OCI-LY7 (cell line): ENCODE results near the gene DGKG. TPM values are rescaled to one million over a fixed set of nuclear protein-coding genes. Genes with fewer than 3 reads are reported as not detected.

Experiments
- BruUV-seq: library from RNA; stranded (reverse); fragments of 400-500 nt; replicated peaks from 2 replicates; lab custom pipeline; 2021; lab: Mats Ljungman, UMichigan
- CTCF ChIA-PET: fragments of 300-600 bp; sonication (Branson Sonifier 250); formaldehyde crosslinking; loops from one replicate; lab custom pipeline; 2022; ENCODE audit warnings: antibody characterized with exemption; ENCODE audit not compliant: unreplicated experiment; lab: Charles Lee
- POLR2A ChIA-PET: fragments of 300-600 bp; sonication (Branson Sonifier 250); formaldehyde crosslinking; loops from one replicate; lab custom pipeline; 2022; ENCODE audit warnings: antibody characterized with exemption; lab: Charles Lee
- DNase-seq: peaks from one replicate; pipeline ENCODE4 v3.0.0-alpha.2; 2015; ENCODE audit warnings: low spot score
- H2AFZ ChIP-seq: fragments of 200-600 bp; sonication (generic), shearing (Covaris generic); 2 replicates; pipeline ENCODE4 v1.6.1; 2014; ENCODE audit warnings: mild to moderate bottlenecking, antibody characterized with exemption, low read length, moderate library complexity
- H3K27ac ChIP-seq: fragments of 200-600 bp; sonication (generic); 2 replicates; pipeline ENCODE4 v1.5.1; 2014; ENCODE audit warnings: mixed run types, low read depth, mild to moderate bottlenecking, moderate library complexity, low read length, inconsistent platforms; ENCODE audit not compliant: poor library complexity, severe bottlenecking
- H3K36me3 ChIP-seq: fragments of 200-600 bp; sonication (generic); 2 replicates; pipeline ENCODE4 v1.6.1; 2014; ENCODE audit warnings: mild to moderate bottlenecking, antibody characterized with exemption, low read length, moderate library complexity, mixed read lengths; ENCODE audit not compliant: insufficient read depth
- H3K4me1 ChIP-seq: fragments of 200-600 bp; sonication (generic); 2 replicates; pipeline ENCODE4 v1.5.1; 2014; ENCODE audit warnings: mild to moderate bottlenecking, low read length; ENCODE audit not compliant: insufficient read depth, poor library complexity, severe bottlenecking
- H3K4me2 ChIP-seq: fragments of 200-600 bp; sonication (generic); 2 replicates; pipeline ENCODE4 v1.6.1; 2014; ENCODE audit warnings: mild to moderate bottlenecking, low read length
- H3K4me3 ChIP-seq: fragments of 200-600 bp; sonication (generic); 2 replicates; pipeline ENCODE4 v1.5.1; 2014; ENCODE audit warnings: mild to moderate bottlenecking, low read depth, low read length; ENCODE audit not compliant: poor library complexity, severe bottlenecking
- H3K79me2 ChIP-seq: fragments of 200-600 bp; sonication (generic); 2 replicates; pipeline ENCODE4 v1.6.1; 2016; ENCODE audit warnings: low read depth, mild to moderate bottlenecking, low read length, moderate library complexity, mixed read lengths; ENCODE audit not compliant: insufficient read depth
- H3K9me2 ChIP-seq: fragments of 200-600 bp; sonication (generic); 2 replicates; pipeline ENCODE4 v1.6.1; 2016; ENCODE audit warnings: mild to moderate bottlenecking, low read length, mixed read lengths; ENCODE audit not compliant: insufficient read depth
- H3K9me3 ChIP-seq: fragments of 200-600 bp; sonication (generic); 2 replicates; pipeline ENCODE4 v1.6.1; 2014; ENCODE audit warnings: mild to moderate bottlenecking, mixed run types, low read length, mixed read lengths
- H4K20me1 ChIP-seq: fragments of 200-600 bp; sonication (generic); 2 replicates; pipeline ENCODE4 v1.6.1; 2014; ENCODE audit warnings: mild to moderate bottlenecking, antibody characterized with exemption, low read length, moderate library complexity, mixed read lengths; ENCODE audit not compliant: insufficient read depth
- CTCF ChIP-seq: fragments of 200-600 bp; sonication (generic); conservative IDR thresholded peaks from 2 replicates; pipeline ENCODE4 v1.5.1; 2014; ENCODE audit warnings: mild to moderate bottlenecking, antibody characterized with exemption, low read length, moderate library complexity, mixed read lengths
- EZH2phosphoT487 ChIP-seq: fragments of 200-600 bp; sonication (generic); IDR thresholded peaks from 2 replicates; pipeline ENCODE4 v1.6.1; 2018; ENCODE audit warnings: low read depth, borderline replicate concordance, mild to moderate bottlenecking, mixed run types, antibody characterized with exemption, low read length, moderate library complexity, mixed read lengths
- intact Hi-C: fragments of 100-400 bp; cut with micrococcal nuclease; formaldehyde crosslinking; loops from one replicate; pipeline ENCODE4 v1.10.0; 2022; ENCODE audit not compliant: unreplicated experiment
- total RNA-seq, 2 experiments: library from RNA; depleted of rRNA in 1 of 2; stranded (reverse); fragments of >200 nt in 1 of 2; shearing (Covaris generic) in 1 of 2; gene quantifications; 2 replicates each; pipeline ENCODE4 v1.2.3, GENCODE V29; 2014 to 2022

The DGKG gene
- total RNA-seq, 2 experiments from 2014 or later: 0.06 TPM; not detected in 1

GRCh38 chr3:186362537-186362842 is 456 bp upstream of the DGKG start:
- no peaks in the 10 kb centered on the region for H3K36me3 ChIP-seq
- intact Hi-C loops: no loop called here
- ChIA-PET CTCF (interaction anchor here (0.5 kb wide), 1 partner anchor 419 kb away, joined by 3 read pairs; no protein-coding TSS in a partner anchor), POLR2A (no interaction called here)
- H3K9me3 ChIP-seq: no peaks in the 10 kb centered on the region
- DNase-seq: no peak
- H3K4me3 ChIP-seq: no peak overlapping the region
- H4K20me1 ChIP-seq: no peaks in the 10 kb centered on the region
- no peaks in the 10 kb centered on the region for H3K9me2 ChIP-seq
- no peaks in the 10 kb centered on the region for H3K4me1 ChIP-seq
- no peak overlapping the region for H3K4me2 ChIP-seq
- no peaks in the 10 kb centered on the region for H3K79me2 ChIP-seq
- no peak overlapping the region for H2AFZ ChIP-seq
- TF ChIP-seq CTCF: no peak
- no peak for TF ChIP-seq EZH2phosphoT487
- BruUV-seq: no TSS peak
- H3K27ac ChIP-seq: no peak overlapping the region

- Histone ChIP-seq H3K36me3 (no peaks in the 10 kb centered on the region), H3K4me2 (no peak overlapping the region), H2AFZ (no peak overlapping the region), H4K20me1 (no peaks in the 10 kb centered on the region), H3K4me1 (no peaks in the 10 kb centered on the region), H3K9me3 (no peaks in the 10 kb centered on the region), H3K27ac (no peak overlapping the region), H3K4me3 (no peak overlapping the region), H3K9me2 (no peaks in the 10 kb centered on the region), H3K79me2 (no peaks in the 10 kb centered on the region)
- intact Hi-C loops: no loop called here
- CTCF ChIA-PET: no interaction called here
- no peak for DNase-seq
- no TSS peak for BruUV-seq
- no peak for TF ChIP-seq CTCF
- TF ChIP-seq EZH2phosphoT487: no peak
- POLR2A ChIA-PET: no interaction called here
Measured at GRCh38 chr3:186361246-186361761, 730 bp downstream of the DGKG start.

- POLR2A ChIA-PET: no interaction called here
- H3K4me2 ChIP-seq: no peak overlapping the region
Measured at GRCh38 chr3:186360779-186361178, 1.3 kb downstream of the DGKG start.

More at GRCh38 chr3:186360779-186361178, 1.3 kb downstream of the DGKG start:
- Histone ChIP-seq H3K4me3 (no peak overlapping the region), H3K36me3 (no peaks in the 10 kb centered on the region), H3K9me2 (no peaks in the 10 kb centered on the region), H2AFZ (no peak overlapping the region), H3K9me3 (no peaks in the 10 kb centered on the region), H3K27ac (no peak overlapping the region), H3K79me2 (no peaks in the 10 kb centered on the region), H3K4me1 (no peaks in the 10 kb centered on the region), H4K20me1 (no peaks in the 10 kb centered on the region)
- BruUV-seq: no TSS peak
- intact Hi-C loops: no loop called here
- no peak for DNase-seq
- TF ChIP-seq CTCF (no peak), EZH2phosphoT487 (no peak)
- CTCF ChIA-PET: no interaction called here
